Hepatocyte (in vitro differentiated cells): ENCODE measurements around the gene LRRC27.

ENCODE experiments used
- EZH2 ChIP-seq: fragments of 200-600 bp; sonication (generic); IDR thresholded peaks from 2 replicates; pipeline ENCODE4 v1.6.1; 2016; ENCODE audit warnings: antibody characterized with exemption, mild to moderate bottlenecking, borderline replicate concordance
- TF ChIP-seq, protein P1 (sequence below): fragments of 200-600 bp; sonication (generic); IDR thresholded peaks from 2 replicates; pipeline ENCODE4 v1.5.1; 2016; ENCODE audit warnings: antibody characterized with exemption, mild to moderate bottlenecking; ENCODE audit not compliant: poor library complexity

GRCh38 chr10:132372516-132373095, 40.6 kb downstream of the LRRC27 start:
- TF ChIP-seq, protein P1, sequence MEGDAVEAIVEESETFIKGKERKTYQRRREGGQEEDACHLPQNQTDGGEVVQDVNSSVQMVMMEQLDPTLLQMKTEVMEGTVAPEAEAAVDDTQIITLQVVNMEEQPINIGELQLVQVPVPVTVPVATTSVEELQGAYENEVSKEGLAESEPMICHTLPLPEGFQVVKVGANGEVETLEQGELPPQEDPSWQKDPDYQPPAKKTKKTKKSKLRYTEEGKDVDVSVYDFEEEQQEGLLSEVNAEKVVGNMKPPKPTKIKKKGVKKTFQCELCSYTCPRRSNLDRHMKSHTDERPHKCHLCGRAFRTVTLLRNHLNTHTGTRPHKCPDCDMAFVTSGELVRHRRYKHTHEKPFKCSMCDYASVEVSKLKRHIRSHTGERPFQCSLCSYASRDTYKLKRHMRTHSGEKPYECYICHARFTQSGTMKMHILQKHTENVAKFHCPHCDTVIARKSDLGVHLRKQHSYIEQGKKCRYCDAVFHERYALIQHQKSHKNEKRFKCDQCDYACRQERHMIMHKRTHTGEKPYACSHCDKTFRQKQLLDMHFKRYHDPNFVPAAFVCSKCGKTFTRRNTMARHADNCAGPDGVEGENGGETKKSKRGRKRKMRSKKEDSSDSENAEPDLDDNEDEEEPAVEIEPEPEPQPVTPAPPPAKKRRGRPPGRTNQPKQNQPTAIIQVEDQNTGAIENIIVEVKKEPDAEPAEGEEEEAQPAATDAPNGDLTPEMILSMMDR, result no peak
- no peak for TF ChIP-seq EZH2
